NCI-H128 (cell line): ENCODE data around the gene RFPL4A.
"Not testable (repeated sequence)": the region's sequence is repeated elsewhere in the genome, so short reads cannot be mapped to it uniquely, and the experiment has no call there.

ENCODE experiments used
- DNase-seq: peaks from one replicate; lab custom pipeline; 2025; ENCODE audit not compliant: unreplicated experiment; lab: John Stamatoyannopoulos, UW

The RFPL4A gene

DNA sequence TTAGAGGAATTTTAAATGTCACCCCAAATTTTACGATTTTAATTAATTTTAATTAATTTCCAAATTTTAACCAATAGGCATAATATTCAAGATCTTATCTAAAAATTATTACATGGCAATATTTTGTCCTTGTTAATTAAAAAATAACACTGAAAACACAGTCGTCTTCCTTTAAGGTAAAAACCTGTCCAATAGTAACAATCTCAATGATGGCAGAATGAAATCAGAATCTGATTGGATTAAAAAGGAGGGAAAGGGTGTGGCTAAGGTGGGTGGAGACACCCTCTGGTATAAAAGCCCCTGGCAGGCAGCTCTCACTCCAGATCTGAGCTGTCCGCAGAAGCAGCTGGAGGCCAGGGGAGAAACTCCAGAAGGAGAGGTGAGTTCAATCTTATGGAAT is at the start of gene RFPL4A:
Gene RFPL4A, plus strand, starts transcription at position 301 of the 400 bp plus-strand sequence. CDS start 2,704 bp downstream, outside the sequence.
- not testable (repeated sequence) for DNase-seq

GRCh38 chr19:55711719-55712118 is 47.2 kb upstream of the RFPL4A start:
- DNase-seq = no peak

- no peak for DNase-seq
Observed at GRCh38 chr19:55712804-55713631, 45.9 kb upstream of the RFPL4A start.

DNA sequence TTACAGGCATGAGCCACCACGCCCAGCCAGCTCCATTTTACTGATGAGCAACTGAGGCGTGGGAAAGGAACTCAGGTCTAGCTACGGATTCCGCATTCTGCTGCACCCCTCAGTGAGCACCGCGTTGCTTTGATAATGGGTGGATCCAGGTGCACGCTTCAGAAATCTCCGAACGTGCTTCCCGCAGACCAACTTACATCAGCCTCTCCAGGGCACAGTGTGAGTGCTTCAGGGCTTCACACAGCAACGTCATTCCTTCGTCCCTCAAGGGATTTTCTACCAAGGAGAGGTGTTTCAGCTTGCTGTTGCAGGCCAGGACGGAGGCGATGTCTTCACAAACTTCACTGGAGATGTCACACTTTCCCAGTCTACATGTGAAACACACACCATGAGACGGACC is 42.4 kb upstream of the RFPL4A start:
- no peak for DNase-seq

GRCh38 chr19:55717251-55717650 is 41.6 kb upstream of the RFPL4A start:
- DNase-seq = no peak

DNA sequence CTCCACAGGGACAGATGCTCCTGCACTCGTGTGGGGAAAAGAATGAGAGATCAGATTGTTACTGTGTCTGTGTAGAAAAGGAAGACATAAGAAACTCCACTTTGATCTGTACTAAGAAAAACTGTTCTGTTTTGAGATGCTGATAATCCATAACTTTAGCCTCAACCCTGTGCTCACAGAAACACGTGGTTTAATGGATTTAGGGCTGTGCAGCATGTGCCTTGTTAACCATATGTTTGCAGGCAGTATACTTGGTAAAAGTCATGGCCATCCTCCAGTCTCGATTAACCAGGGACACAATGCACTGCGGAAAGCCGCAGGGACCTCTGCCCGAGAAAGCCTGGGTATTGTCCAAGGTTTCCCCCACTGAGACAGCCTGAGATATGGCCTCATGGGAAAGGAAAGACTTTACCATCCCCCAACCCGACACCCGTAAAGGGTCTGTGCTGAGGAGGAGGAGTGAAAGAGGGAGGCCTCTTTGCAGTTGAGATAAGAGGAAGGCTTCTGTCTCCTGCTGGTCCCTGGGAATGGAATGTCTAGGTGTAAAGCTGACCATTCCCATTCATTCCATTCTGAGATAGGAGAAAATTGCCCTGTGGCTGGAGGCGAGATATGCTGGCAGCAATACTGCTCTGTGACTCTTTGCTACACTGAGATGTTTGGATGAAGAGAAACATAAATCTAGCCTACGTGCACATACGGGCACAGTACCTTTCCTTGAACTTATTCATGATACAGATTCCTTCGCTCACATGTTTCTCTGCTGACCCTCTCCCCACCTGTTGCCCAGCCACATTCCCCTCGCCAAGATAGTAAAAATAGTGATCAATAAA is 40.8 kb upstream of the RFPL4A start:
- DNase-seq = not testable (repeated sequence)

- DNase-seq = no peak
Observed at GRCh38 chr19:55720214-55720746, 38.6 kb upstream of the RFPL4A start.

- DNase-seq = no peak
Observed at GRCh38 chr19:55720801-55721200, 38.1 kb upstream of the RFPL4A start.

DNA sequence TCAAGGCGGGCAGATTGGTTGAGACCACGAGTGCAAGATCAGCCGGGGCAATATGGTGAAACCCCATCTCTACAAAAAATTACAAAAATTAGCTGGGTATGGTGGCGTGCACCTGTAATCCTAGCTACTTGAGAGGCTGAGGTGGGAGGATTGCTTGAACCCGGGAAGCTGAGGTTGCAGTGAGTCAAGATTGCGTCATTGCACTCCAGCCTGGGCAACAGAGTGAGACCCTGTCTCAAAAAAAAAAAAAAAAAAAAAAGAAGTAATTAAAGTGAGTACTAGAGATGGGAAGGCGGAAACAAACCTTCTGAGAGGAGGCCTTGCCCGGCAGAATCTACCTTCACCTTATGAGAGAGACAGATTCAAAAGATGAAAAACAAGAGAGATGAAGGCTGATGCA is 35.4 kb upstream of the RFPL4A start:
- DNase-seq = no peak

- not testable (repeated sequence) for DNase-seq
Observed at GRCh38 chr19:55730378-55730777, 28.5 kb upstream of the RFPL4A start.

- no peak for DNase-seq
Observed at GRCh38 chr19:55738302-55738701, 20.6 kb upstream of the RFPL4A start, which contains the start of gene NLRP9. Gene NLRP9, minus strand, starts transcription at chr19:55738402. Its CDS starts 28 bp downstream, at chr19:55738374.

DNA sequence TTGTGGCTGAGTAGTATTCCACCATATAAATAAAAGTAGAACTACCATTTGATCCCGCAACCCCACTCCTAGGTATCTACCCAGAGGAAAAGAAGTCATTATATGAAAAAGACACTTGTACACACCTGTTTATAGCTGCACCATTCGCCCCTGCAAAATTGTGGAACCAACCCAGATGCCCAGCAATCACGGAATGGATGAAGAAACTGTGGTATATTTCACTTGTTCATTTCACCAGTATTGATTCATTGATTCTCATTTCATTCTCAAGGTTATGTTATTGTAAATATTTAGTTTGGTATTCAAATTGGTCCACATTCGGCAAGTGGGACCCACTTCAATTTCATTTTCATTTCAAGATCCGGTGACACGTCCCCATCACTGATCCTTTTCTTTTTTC is 8.2 kb upstream of the RFPL4A start:
- no peak for DNase-seq

DNA sequence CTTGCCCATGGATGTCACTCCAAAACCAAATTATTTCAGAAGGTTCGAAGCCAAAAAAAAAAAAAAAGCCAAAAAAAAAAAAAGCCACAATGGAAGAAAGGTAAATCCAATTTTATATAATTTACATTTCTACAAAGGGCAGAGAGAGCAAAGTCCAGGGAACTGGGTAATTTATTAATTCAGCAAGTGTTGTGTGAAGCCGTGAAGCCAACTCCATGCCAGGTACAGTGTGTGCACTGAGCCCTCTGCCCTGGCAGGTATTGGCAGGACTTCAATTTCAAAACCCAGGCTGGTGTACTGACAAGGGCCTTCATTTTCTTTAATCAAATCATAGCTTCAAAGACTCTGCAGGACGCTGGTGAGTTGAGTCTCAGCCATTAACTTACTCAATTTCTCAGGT is 5.5 kb upstream of the RFPL4A start:
- DNase-seq = no peak

- DNase-seq = not testable (repeated sequence)
Observed at GRCh38 chr19:55756808-55757207, 2.1 kb upstream of the RFPL4A start.

GRCh38 chr19:55766466-55766865 is 7.6 kb downstream of the RFPL4A start:
- no peak for DNase-seq

DNA sequence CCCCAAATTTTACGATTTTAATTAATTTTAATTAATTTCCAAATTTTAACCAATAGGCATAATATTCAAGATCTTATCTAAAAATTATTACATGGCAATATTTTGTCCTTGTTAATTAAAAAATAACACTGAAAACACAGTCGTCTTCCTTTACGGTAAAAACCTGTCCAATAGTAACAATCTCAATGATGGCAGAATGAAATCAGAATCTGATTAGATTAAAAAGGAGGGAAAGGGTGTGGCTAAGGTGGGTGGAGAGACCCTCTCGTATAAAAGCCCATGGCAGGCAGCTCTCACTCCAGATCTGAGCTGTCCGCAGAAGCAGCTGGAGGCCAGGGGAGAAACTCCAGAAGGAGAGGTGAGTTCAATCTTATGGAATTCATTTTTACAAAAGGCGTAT is 9.9 kb downstream of the RFPL4A start, which contains the start of gene RFPL4AL1:
Gene RFPL4AL1, plus strand, starts transcription at position 301 of the 400 bp plus-strand sequence. CDS start 2,687 bp downstream, outside the sequence.
- DNase-seq = not testable (repeated sequence)

DNA sequence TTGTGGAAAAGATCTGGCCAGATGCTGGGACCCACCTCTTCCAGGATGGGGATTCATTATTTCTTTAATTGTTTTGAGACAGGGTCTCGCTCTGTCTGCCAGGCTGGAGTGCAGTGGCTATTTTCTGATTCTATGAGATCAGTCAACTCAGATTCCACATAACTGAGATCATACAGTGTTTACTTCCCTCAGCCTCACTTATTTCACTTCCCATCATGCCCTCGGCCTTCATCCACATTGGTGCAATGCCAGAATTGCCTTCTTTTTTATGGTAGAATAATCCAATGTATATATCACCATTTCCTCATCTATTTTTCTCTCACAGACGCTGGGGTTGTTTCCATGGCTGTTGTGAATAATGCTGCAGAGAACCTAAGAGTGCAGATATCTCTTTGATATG is 10.7 kb downstream of the RFPL4A start:
- not testable (repeated sequence) for DNase-seq

DNA sequence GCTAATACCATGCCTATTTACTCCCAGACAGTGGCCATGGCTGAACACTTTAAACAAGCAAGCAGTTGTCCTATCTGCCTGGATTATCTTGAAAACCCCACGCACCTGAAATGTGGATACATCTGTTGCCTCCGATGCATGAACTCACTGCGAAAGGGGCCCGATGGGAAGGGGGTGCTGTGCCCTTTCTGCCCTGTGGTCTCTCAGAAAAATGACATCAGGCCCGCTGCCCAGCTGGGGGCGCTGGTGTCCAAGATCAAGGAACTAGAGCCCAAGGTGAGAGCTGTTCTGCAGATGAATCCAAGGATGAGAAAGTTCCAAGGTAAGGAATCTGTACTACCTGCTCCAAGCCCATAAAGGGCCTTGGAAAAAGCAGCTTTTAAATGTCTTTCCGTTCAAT is 18.6 kb downstream of the RFPL4A start:
- DNase-seq = no peak

DNA sequence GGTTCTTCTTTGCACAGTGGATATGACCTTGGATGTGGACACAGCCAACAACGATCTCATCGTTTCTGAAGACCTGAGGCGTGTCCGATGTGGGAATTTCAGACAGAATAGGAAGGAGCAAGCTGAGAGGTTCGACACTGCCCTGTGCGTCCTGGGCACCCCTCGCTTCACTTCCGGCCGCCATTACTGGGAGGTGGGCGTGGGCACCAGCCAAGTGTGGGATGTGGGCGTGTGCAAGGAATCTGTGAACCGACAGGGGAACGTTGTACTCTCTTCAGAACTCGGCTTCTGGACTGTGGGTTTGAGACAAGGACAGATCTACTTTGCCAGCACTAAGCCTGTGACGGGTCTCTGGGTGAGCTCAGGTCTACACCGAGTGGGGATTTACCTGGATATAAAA is 19.4 kb downstream of the RFPL4A start:
- no peak for DNase-seq

DNA sequence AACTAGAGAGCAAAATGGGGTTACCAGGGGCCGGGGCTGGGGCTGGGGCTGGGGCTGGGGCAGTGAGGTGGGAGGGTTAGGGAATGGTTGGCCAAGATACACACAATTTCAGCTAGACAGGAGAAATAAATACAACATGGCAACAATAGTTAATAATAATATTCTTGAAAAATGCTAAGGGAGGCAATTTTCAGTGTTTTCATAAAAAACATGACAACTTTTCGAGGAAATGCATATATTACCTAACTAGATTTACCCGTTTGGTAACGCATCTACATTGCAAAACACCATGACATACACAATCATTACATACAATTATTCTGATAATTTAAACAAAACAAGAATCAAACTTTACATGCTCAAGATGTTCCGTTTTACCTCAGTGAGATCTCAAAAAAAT is 22.2 kb downstream of the RFPL4A start:
- DNase-seq = no peak

DNA sequence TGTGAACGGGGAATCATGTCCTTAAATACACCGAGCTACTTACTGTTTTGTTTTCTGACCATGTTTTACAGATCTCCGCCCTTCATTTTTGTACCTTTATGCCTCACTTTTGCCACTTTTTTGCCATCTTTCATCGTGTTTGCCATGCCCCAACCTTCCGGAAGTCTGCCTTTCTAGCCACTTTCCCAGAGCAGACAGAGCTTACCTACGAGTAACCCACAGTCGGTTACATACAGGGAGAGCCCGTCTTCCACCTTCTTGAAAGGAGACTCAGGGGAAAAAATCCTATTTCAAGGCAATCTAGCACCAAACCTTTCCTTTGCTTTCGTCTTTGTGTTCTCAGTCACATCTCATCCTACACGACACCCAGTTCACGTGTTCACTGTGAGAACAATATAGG is 36.1 kb downstream of the RFPL4A start:
- DNase-seq = no peak

- no peak for DNase-seq
Observed at GRCh38 chr19:55801416-55801815, 42.5 kb downstream of the RFPL4A start.
